WTC11 (cell line): ENCODE measurements around the gene UVRAG. TPM values are rescaled to one million over a fixed set of nuclear protein-coding genes. Genes with fewer than 3 reads are reported as not detected.

Experiments
- ATAC-seq: fragments of 200-7000 bp; cut with Tn5 transposase; 2 replicates; pipeline ENCODE4 v1.10.0; 2021; ENCODE audit warnings: mild to moderate bottlenecking, moderate library complexity
- CTCF ChIA-PET: fragments of 300-600 bp; sonication (Branson Sonifier 250); formaldehyde crosslinking; loops from one replicate; lab custom pipeline; 2021; ENCODE audit warnings: antibody characterized with exemption; lab: Charles Lee
- POLR2A ChIA-PET: fragments of 350-600 bp; sonication (Branson Sonifier 250); formaldehyde crosslinking; loops from one replicate; lab custom pipeline; 2021; ENCODE audit warnings: antibody characterized with exemption; lab: Charles Lee
- DNase-seq: peaks from one replicate; pipeline ENCODE4 v3.0.0; 2021; ENCODE audit warnings: low spot score
- H3K27ac Mint-ChIP-seq: 2 replicates; pipeline ENCODE4 v1.8.0; 2021; ENCODE audit warnings: mixed read lengths
- H3K27me3 Mint-ChIP-seq: 2 replicates; pipeline ENCODE4 v1.8.0; 2021; ENCODE audit warnings: low read depth, mild to moderate bottlenecking, moderate library complexity, mixed read lengths
- H3K36me3 Mint-ChIP-seq: 2 replicates; pipeline ENCODE4 v1.8.0; 2021; ENCODE audit warnings: mixed read lengths
- H3K4me1 Mint-ChIP-seq: 2 replicates; pipeline ENCODE4 v1.8.0; 2022; ENCODE audit warnings: mixed read lengths
- H3K4me3 Mint-ChIP-seq: 2 replicates; pipeline ENCODE4 v1.8.0; 2021; ENCODE audit warnings: mild to moderate bottlenecking, moderate library complexity, mixed read lengths
- H3K9me3 Mint-ChIP-seq: 2 replicates; pipeline ENCODE4 v1.8.0; 2021; ENCODE audit warnings: mixed read lengths
- ESRRA ChIP-seq: sonication (generic); formaldehyde crosslinking; IDR thresholded peaks from 2 replicates; pipeline ENCODE4 v1.8.1; 2022; ENCODE audit warnings: mild to moderate bottlenecking, missing genetic modification reagents, borderline replicate concordance
- GRHL2 ChIP-seq: fragments of 250-450 bp; sonication (Bioruptor Pico); IDR thresholded peaks from 2 replicates; pipeline ENCODE4 v1.8.0; 2022; ENCODE audit warnings: mild to moderate bottlenecking, moderate library complexity; ENCODE audit not compliant: insufficient replicate concordance, severe bottlenecking
- JUN ChIP-seq: sonication (generic); formaldehyde crosslinking; IDR thresholded peaks from 2 replicates; pipeline ENCODE4 v1.8.0; 2023; ENCODE audit warnings: mild to moderate bottlenecking, missing genetic modification reagents
- MAX ChIP-seq: sonication (generic); formaldehyde crosslinking; IDR thresholded peaks from 2 replicates; pipeline ENCODE4 v1.8.0; 2022; ENCODE audit warnings: mild to moderate bottlenecking, missing genetic modification reagents
- MYBL2 ChIP-seq: sonication (generic); formaldehyde crosslinking; IDR thresholded peaks from 2 replicates; pipeline ENCODE4 v1.8.1; 2023; ENCODE audit warnings: mild to moderate bottlenecking, moderate library complexity, missing genetic modification reagents
- NFE2L1 ChIP-seq: sonication (generic); formaldehyde crosslinking; IDR thresholded peaks from 2 replicates; pipeline ENCODE4 v1.8.1; 2023; ENCODE audit warnings: missing genetic modification reagents
- NR3C1 ChIP-seq: sonication (generic); formaldehyde crosslinking; conservative IDR thresholded peaks from 2 replicates; pipeline ENCODE4 v1.8.1; 2023; ENCODE audit warnings: low read depth, mild to moderate bottlenecking, missing genetic modification reagents
- PRRX2 ChIP-seq: fragments of 250-450 bp; sonication (Bioruptor Pico); IDR thresholded peaks from 2 replicates; pipeline ENCODE4 v1.8.0; 2021; ENCODE audit warnings: mild to moderate bottlenecking
- RELA ChIP-seq: sonication (generic); formaldehyde crosslinking; IDR thresholded peaks from 2 replicates; pipeline ENCODE4 v1.8.1; 2022; ENCODE audit warnings: missing genetic modification reagents, mild to moderate bottlenecking, borderline replicate concordance
- RORB ChIP-seq: fragments of 250-450 bp; sonication (Bioruptor Pico); IDR thresholded peaks from 2 replicates; pipeline ENCODE4 v1.9.0; 2021; ENCODE audit warnings: mild to moderate bottlenecking
- SMAD3 ChIP-seq: sonication (generic); formaldehyde crosslinking; IDR thresholded peaks from 2 replicates; pipeline ENCODE4 v1.8.0; 2022; ENCODE audit warnings: missing genetic modification reagents, mild to moderate bottlenecking, borderline replicate concordance
- ZBTB21 ChIP-seq: sonication (generic); formaldehyde crosslinking; IDR thresholded peaks from 2 replicates; pipeline ENCODE4 v1.8.1; 2023; ENCODE audit warnings: mild to moderate bottlenecking, missing genetic modification reagents, borderline replicate concordance
- ZBTB43 ChIP-seq: sonication (generic); formaldehyde crosslinking; IDR thresholded peaks from 2 replicates; pipeline ENCODE4 v1.8.1; 2023; ENCODE audit warnings: mild to moderate bottlenecking, missing genetic modification reagents
- ZNF121 ChIP-seq: sonication (generic); formaldehyde crosslinking; IDR thresholded peaks from 2 replicates; pipeline ENCODE4 v1.8.0; 2023; ENCODE audit warnings: missing genetic modification reagents
- ZNF138 ChIP-seq: sonication (generic); formaldehyde crosslinking; conservative IDR thresholded peaks from 2 replicates; pipeline ENCODE4 v1.8.1; 2022; ENCODE audit warnings: mild to moderate bottlenecking, moderate library complexity, missing genetic modification reagents
- ZNF219 ChIP-seq: sonication (generic); formaldehyde crosslinking; IDR thresholded peaks from 2 replicates; pipeline ENCODE4 v1.8.0; 2023; ENCODE audit warnings: missing genetic modification reagents, mild to moderate bottlenecking, borderline replicate concordance
- ZNF396 ChIP-seq: fragments of 250-450 bp; sonication (Bioruptor Pico); IDR thresholded peaks from 2 replicates; pipeline ENCODE4 v1.8.0; 2021; ENCODE audit warnings: mild to moderate bottlenecking, moderate library complexity, borderline replicate concordance
- ZNF416 ChIP-seq: fragments of 250-450 bp; sonication (Bioruptor Pico); IDR thresholded peaks from 2 replicates; pipeline ENCODE4 v1.9.0; 2021; ENCODE audit warnings: mild to moderate bottlenecking, inconsistent platforms
- total RNA-seq: library from RNA; stranded (reverse); gene quantifications from 3 replicates; pipeline ENCODE4 v1.2.3, GENCODE V29; 2021
- TF ChIP-seq, protein P1 (sequence below): fragments of 250-450 bp; sonication (Bioruptor Pico); IDR thresholded peaks from 2 replicates; pipeline ENCODE4 v2.1.2; 2022; ENCODE audit warnings: mild to moderate bottlenecking, moderate library complexity
- TF ChIP-seq, protein P2 (sequence below): sonication (generic); formaldehyde crosslinking; IDR thresholded peaks from 2 replicates; pipeline ENCODE4 v1.8.1; 2022; ENCODE audit warnings: mild to moderate bottlenecking, moderate library complexity, missing genetic modification reagents
- TF ChIP-seq, protein P3 (sequence below): fragments of 250-450 bp; sonication (Bioruptor Pico); IDR thresholded peaks from 2 replicates; pipeline ENCODE4 v1.8.0; 2021; ENCODE audit warnings: mild to moderate bottlenecking
- TF ChIP-seq, protein P4 (sequence below): fragments of 250-450 bp; sonication (Bioruptor Pico); IDR thresholded peaks from 2 replicates; pipeline ENCODE4 v1.9.0; 2021; ENCODE audit warnings: mild to moderate bottlenecking

UVRAG gene
- total RNA-seq, 1 experiment from 2014 or later = 14.5 TPM

DNA sequence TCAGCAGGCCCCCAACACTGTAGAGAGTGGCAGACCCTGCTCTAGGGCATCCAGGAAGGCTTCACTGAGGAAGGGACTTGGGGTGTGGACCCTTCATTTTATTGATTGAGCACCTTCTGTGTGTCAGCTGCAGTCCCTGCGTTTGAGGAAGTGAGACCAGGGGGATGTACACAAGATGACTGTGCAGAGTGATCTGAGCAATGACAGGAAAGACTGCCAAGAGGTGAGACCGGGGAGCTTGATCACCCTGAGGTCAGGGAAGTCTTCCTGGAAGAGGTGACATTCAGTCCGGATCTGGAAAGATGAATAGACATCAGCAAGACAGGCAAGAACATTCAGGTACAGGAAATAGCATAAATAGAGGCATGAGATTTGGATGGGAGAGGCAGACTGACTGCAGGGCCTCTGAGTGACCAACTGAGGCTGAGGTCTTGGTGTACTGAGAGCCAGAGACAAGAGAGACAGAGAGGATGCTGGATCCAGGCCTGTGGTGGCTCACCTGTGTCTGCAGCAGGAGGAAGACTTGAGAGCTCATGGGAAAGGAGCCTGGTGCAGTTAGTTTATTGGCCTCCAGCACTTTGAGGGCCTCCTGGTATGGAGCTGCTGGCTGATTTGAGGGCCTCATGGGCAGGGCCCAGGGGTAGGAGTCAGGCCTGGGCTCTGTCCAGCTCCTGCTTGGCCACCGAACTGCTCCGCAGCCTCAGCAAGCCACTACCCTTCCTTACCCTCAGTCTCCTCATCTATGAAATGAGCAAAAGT is 41.2 kb upstream of the UVRAG start:
- peaks cover 27% of the 10 kb centered on the region for H3K4me1 Mint-ChIP-seq
- no peak overlapping the region for H3K27ac Mint-ChIP-seq
- ChIA-PET POLR2A (no interaction called here), CTCF (interaction anchor here (0.9 to 2.2 kb wide), 3 partner anchors 33 to 51 kb away, joined by 3 to 15 read pairs (median 5); no protein-coding TSS in a partner anchor)
- DNase-seq (no peak), ATAC-seq (no peak)
- H3K9me3 Mint-ChIP-seq = no peaks in the 10 kb centered on the region
- TF ChIP-seq NFE2L1 (CRISPR knock-in tag) = no peak
- TF ChIP-seq, protein P1, sequence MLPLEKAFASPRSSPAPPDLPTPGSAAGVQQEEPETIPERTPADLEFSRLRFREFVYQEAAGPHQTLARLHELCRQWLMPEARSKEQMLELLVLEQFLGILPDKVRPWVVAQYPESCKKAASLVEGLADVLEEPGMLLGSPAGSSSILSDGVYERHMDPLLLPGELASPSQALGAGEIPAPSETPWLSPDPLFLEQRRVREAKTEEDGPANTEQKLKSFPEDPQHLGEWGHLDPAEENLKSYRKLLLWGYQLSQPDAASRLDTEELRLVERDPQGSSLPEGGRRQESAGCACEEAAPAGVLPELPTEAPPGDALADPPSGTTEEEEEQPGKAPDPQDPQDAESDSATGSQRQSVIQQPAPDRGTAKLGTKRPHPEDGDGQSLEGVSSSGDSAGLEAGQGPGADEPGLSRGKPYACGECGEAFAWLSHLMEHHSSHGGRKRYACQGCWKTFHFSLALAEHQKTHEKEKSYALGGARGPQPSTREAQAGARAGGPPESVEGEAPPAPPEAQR (CRISPR knock-in tag) = no peak
- TF ChIP-seq ESRRA (CRISPR knock-in tag) = no peak
- no peak for TF ChIP-seq ZNF219 (CRISPR knock-in tag)
- no peak for TF ChIP-seq ZNF416
- no peak for TF ChIP-seq RELA
- TF ChIP-seq, protein P2, sequence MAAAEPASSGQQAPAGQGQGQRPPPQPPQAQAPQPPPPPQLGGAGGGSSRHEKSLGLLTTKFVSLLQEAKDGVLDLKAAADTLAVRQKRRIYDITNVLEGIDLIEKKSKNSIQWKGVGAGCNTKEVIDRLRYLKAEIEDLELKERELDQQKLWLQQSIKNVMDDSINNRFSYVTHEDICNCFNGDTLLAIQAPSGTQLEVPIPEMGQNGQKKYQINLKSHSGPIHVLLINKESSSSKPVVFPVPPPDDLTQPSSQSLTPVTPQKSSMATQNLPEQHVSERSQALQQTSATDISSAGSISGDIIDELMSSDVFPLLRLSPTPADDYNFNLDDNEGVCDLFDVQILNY (CRISPR knock-in tag) = no peak
- no peak for TF ChIP-seq MYBL2 (CRISPR knock-in tag)
- H3K4me3 Mint-ChIP-seq = no peak overlapping the region
- H3K27me3 Mint-ChIP-seq = peaks cover 44% of the 10 kb centered on the region
- H3K36me3 Mint-ChIP-seq = no peaks in the 10 kb centered on the region

GRCh38 chr11:75775056-75775455 is 40.0 kb upstream of the UVRAG start:
- H3K9me3 Mint-ChIP-seq = no peaks in the 10 kb centered on the region
- CTCF ChIA-PET = interaction anchor here (0.9 to 2.2 kb wide), 11 partner anchors 11 to 377 kb away, joined by 3 to 15 read pairs (median 4); no protein-coding TSS in a partner anchor

More at GRCh38 chr11:75775056-75775455, 40.0 kb upstream of the UVRAG start:
- TF ChIP-seq PRRX2 = no peak
- TF ChIP-seq ZNF219 (CRISPR knock-in tag) = no peak
- no peak for TF ChIP-seq RELA
- TF ChIP-seq ZNF138 (CRISPR knock-in tag) = no peak
- TF ChIP-seq JUN (CRISPR knock-in tag) = no peak
- TF ChIP-seq ZNF121 = no peak
- TF ChIP-seq GRHL2 = no peak
- TF ChIP-seq, protein P3, sequence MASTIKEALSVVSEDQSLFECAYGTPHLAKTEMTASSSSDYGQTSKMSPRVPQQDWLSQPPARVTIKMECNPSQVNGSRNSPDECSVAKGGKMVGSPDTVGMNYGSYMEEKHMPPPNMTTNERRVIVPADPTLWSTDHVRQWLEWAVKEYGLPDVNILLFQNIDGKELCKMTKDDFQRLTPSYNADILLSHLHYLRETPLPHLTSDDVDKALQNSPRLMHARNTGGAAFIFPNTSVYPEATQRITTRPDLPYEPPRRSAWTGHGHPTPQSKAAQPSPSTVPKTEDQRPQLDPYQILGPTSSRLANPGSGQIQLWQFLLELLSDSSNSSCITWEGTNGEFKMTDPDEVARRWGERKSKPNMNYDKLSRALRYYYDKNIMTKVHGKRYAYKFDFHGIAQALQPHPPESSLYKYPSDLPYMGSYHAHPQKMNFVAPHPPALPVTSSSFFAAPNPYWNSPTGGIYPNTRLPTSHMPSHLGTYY = no peak
- TF ChIP-seq NR3C1 = no peak
- TF ChIP-seq ZBTB21 (CRISPR knock-in tag) = no peak
- TF ChIP-seq RORB (CRISPR knock-in tag) = no peak
- no peak for TF ChIP-seq SMAD3 (CRISPR knock-in tag)
- TF ChIP-seq, protein P4, sequence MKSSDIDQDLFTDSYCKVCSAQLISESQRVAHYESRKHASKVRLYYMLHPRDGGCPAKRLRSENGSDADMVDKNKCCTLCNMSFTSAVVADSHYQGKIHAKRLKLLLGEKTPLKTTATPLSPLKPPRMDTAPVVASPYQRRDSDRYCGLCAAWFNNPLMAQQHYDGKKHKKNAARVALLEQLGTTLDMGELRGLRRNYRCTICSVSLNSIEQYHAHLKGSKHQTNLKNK = no peak
- no peak for TF ChIP-seq MAX (CRISPR knock-in tag)
- no peak for TF ChIP-seq ZNF396
- TF ChIP-seq ZBTB43 (CRISPR knock-in tag) = no peak
- TF ChIP-seq, all 79 proteins: peak for 0
- POLR2A ChIA-PET = no interaction called here
- Mint-ChIP-seq H3K36me3 (no peaks in the 10 kb centered on the region), H3K4me3 (no peak overlapping the region), H3K27me3 (peaks cover 31% of the 10 kb centered on the region), H3K27ac (no peak overlapping the region), H3K4me1 (peaks cover 19% of the 10 kb centered on the region)
- peak; percentile 88 for ATAC-seq
- peak; percentile 23 for DNase-seq
